HG02642 (cell line): ENCODE results near the gene FRMD3.
"Not testable (repeated sequence)": the region's sequence is repeated elsewhere in the genome, so short reads cannot be mapped to it uniquely, and the experiment has no call there.

Experiments used
- ATAC-seq: cut with Tn5 transposase; IDR thresholded peaks from one replicate; pipeline ENCODE4 v1.9.1; 2021; ENCODE audit warnings: mild to moderate bottlenecking; ENCODE audit not compliant: unreplicated experiment, poor library complexity

Gene FRMD3

GRCh38 chr9:83403527-83404238, 134.5 kb downstream of the FRMD3 start:
- no peak for ATAC-seq

GRCh38 chr9:83401328-83401900, 136.8 kb downstream of the FRMD3 start:
- ATAC-seq = no peak

- ATAC-seq = no peak
These were observed 141.4 kb downstream of the FRMD3 start for GRCh38 chr9:83396813-83397212.

GRCh38 chr9:83396342-83396741, 141.9 kb downstream of the FRMD3 start:
- no peak for ATAC-seq

- no peak for ATAC-seq
These were observed 146.0 kb downstream of the FRMD3 start for GRCh38 chr9:83392228-83392627.

GRCh38 chr9:83388346-83388745, 149.9 kb downstream of the FRMD3 start:
- no peak for ATAC-seq

GRCh38 chr9:83387401-83388185, 150.6 kb downstream of the FRMD3 start:
- no peak for ATAC-seq

- ATAC-seq = no peak
These were observed 152.9 kb downstream of the FRMD3 start for GRCh38 chr9:83385317-83385716.

- ATAC-seq = no peak
These were observed 154.0 kb downstream of the FRMD3 start for GRCh38 chr9:83384214-83384613.

- no peak for ATAC-seq
These were observed 155.2 kb downstream of the FRMD3 start for GRCh38 chr9:83383034-83383433.

- no peak for ATAC-seq
These were observed 155.8 kb downstream of the FRMD3 start for GRCh38 chr9:83382421-83382820.

- no peak for ATAC-seq
These were observed 159.2 kb downstream of the FRMD3 start for GRCh38 chr9:83379045-83379444.

GRCh38 chr9:83372957-83373356, 165.2 kb downstream of the FRMD3 start:
- no peak for ATAC-seq

- ATAC-seq = no peak
These were observed 170.9 kb downstream of the FRMD3 start for GRCh38 chr9:83367326-83367725.

GRCh38 chr9:83362341-83362995, 175.7 kb downstream of the FRMD3 start:
- ATAC-seq = no peak

GRCh38 chr9:83359039-83359438, 179.2 kb downstream of the FRMD3 start:
- no peak for ATAC-seq

- ATAC-seq = not testable (repeated sequence)
These were observed 179.7 kb downstream of the FRMD3 start for GRCh38 chr9:83358493-83358892.

- no peak for ATAC-seq
These were observed 182.5 kb downstream of the FRMD3 start for GRCh38 chr9:83355729-83356151.

GRCh38 chr9:83355024-83355444, 183.2 kb downstream of the FRMD3 start:
- ATAC-seq = no peak

GRCh38 chr9:83349031-83349430, 189.2 kb downstream of the FRMD3 start:
- no peak for ATAC-seq
